SK-N-SH (cell line): ENCODE measurements around the gene PRC1. TPM values are rescaled to one million over a fixed set of nuclear protein-coding genes. Genes with fewer than 3 reads are reported as not detected.

ENCODE experiments used
- CTCF ChIA-PET: fragments of 300-600, 350-600 bp; formaldehyde crosslinking; extraction: SDS; loops from one replicate; lab custom pipeline; 2021; lab: Yijun Ruan, JAX
- POLR2A ChIA-PET: fragments of 350-600 bp; sonication (Branson Sonifier 250); formaldehyde crosslinking; extraction: SDS; loops from one replicate; lab custom pipeline; 2020; ENCODE audit warnings: antibody characterized with exemption, inconsistent platforms; lab: Yijun Ruan, JAX
- DNase-seq: peaks from one replicate; pipeline ENCODE4 v3.0.0; 2012
- H2AFZ ChIP-seq: fragments of 200-600 bp; sonication (generic); 2 replicates; pipeline ENCODE4 v1.8.1; 2016; ENCODE audit warnings: antibody characterized with exemption, mild to moderate bottlenecking, low read depth
- H3F3A ChIP-seq: fragments of 200-600 bp; sonication (generic); replicated peaks from 2 replicates; pipeline ENCODE3; 2016; ENCODE audit warnings: antibody characterized with exemption, mild to moderate bottlenecking; ENCODE audit not compliant: insufficient read depth
- H3K27ac ChIP-seq, 2 experiments: fragments of 200-500 bp in 1 of 2; fragments of 200-600 bp in 1 of 2; sonication (Bioruptor generic) in 1 of 2; sonication (generic), shearing (Covaris generic) in 1 of 2; 2 replicates each; pipeline versions ENCODE4 v1.5.1 to v1.6.1; 2014 to 2016; ENCODE audit warnings: low read depth in 2 of 2, inconsistent platforms in 1 of 2, low read length in 1 of 2, mild to moderate bottlenecking in 1 of 2, mixed read lengths in 1 of 2
- H3K27me3 ChIP-seq: fragments of 200-600 bp; sonication (generic), shearing (Covaris generic); 2 replicates; pipeline ENCODE4 v1.6.1; 2016; ENCODE audit warnings: mixed run types; ENCODE audit not compliant: insufficient read depth
- H3K36me3 ChIP-seq, 2 experiments: fragments of 200-500 bp in 1 of 2; fragments of 200-600 bp in 1 of 2; sonication (Bioruptor generic) in 1 of 2; sonication (generic) in 1 of 2; replicated peaks in 1 of 2; 2 replicates each; pipeline versions ENCODE3 to v1.5.1; 2014 to 2016; ENCODE audit warnings: low read length in 1 of 2, mild to moderate bottlenecking in 1 of 2; ENCODE audit not compliant: insufficient read depth in 2 of 2, control insufficient read depth in 1 of 2
- H3K4me1 ChIP-seq, 2 experiments: fragments of 200-500 bp in 1 of 2; fragments of 200-600 bp in 1 of 2; sonication (Bioruptor generic) in 1 of 2; sonication (generic), shearing (Covaris generic) in 1 of 2; 2 replicates each; pipeline versions ENCODE4 v1.5.1 to v1.6.1; 2014 to 2016; ENCODE audit warnings: low read depth in 1 of 2, low read length in 1 of 2, mixed run types in 1 of 2; ENCODE audit not compliant: insufficient read depth in 2 of 2, control insufficient read depth in 1 of 2
- H3K4me2 ChIP-seq: fragments of 200-600 bp; sonication (generic), shearing (Covaris generic); 2 replicates; pipeline ENCODE4 v1.6.1; 2017; ENCODE audit warnings: mixed run types
- H3K4me3 ChIP-seq, 2 experiments: fragments of 200-500 bp in 1 of 2; fragments of 200-600 bp in 1 of 2; sonication (Bioruptor generic) in 1 of 2; sonication (generic), shearing (Covaris generic) in 1 of 2; 2 replicates each; pipeline versions ENCODE4 v1.5.1 to v1.8.1; 2014 to 2016; ENCODE audit warnings: low read depth in 2 of 2, inconsistent platforms in 1 of 2, low read length in 1 of 2, mild to moderate bottlenecking in 1 of 2, mixed read lengths in 1 of 2, moderate library complexity in 1 of 2
- H3K79me2 ChIP-seq: fragments of 200-600 bp; sonication (generic); 2 replicates; pipeline ENCODE4 v1.8.1; 2017; ENCODE audit warnings: mild to moderate bottlenecking; ENCODE audit not compliant: insufficient read depth
- H3K9ac ChIP-seq: fragments of 200-600 bp; sonication (generic); 2 replicates; pipeline ENCODE4 v1.6.1; 2017; ENCODE audit warnings: mixed run types
- H3K9me2 ChIP-seq: fragments of 200-600 bp; sonication (generic); 2 replicates; pipeline ENCODE4 v1.6.1; 2017; ENCODE audit warnings: mixed run types
- H3K9me3 ChIP-seq: fragments of 200-600 bp; sonication (generic); 2 replicates; pipeline ENCODE4 v1.6.1; 2017; ENCODE audit warnings: mixed run types, mild to moderate bottlenecking, moderate library complexity
- H4K20me1 ChIP-seq: fragments of 200-600 bp; sonication (generic); 2 replicates; pipeline ENCODE4 v1.6.1; 2017; ENCODE audit warnings: mild to moderate bottlenecking, mixed run types; ENCODE audit not compliant: insufficient read depth
- FOXJ3 ChIP-seq: sonication (generic); formaldehyde crosslinking; IDR thresholded peaks from 2 replicates; pipeline ENCODE4 v1.5.1; 2020; ENCODE audit warnings: mild to moderate bottlenecking, missing genetic modification reagents
- GABPA ChIP-seq: IDR thresholded peaks from 2 replicates; pipeline ENCODE4 v1.4.0; 2012; ENCODE audit warnings: low read depth, mild to moderate bottlenecking
- JUND ChIP-seq: IDR thresholded peaks from 2 replicates; pipeline ENCODE4 v1.4.0; 2012
- MEF2A ChIP-seq: IDR thresholded peaks from 2 replicates; pipeline ENCODE4 v1.4.0; 2012; ENCODE audit warnings: low read depth, borderline replicate concordance
- SMC3 ChIP-seq: IDR thresholded peaks from 2 replicates; pipeline ENCODE4 v1.6.1; 2012; ENCODE audit warnings: low read depth, low read length, improper control_type of control experiment
- YY1 ChIP-seq: IDR thresholded peaks from 2 replicates; pipeline ENCODE4 v1.4.0; 2012; ENCODE audit warnings: low read depth, mild to moderate bottlenecking
- WGBS: methylation state at CpG from one replicate; pipeline ENCODE4 v1.1.6; 2017; ENCODE audit warnings: low lambda C conversion rate; 5-methylcytosine and 5-hydroxymethylcytosine counted together
- polyA plus RNA-seq, 3 experiments: library from polyadenylated mRNA; depleted of rRNA; stranded (reverse); fragments of >200 nt; gene quantifications; 2 replicates each; pipeline ENCODE4 v1.2.3, GENCODE V29; 2012
- TF ChIP-seq, protein P1 (sequence below): fragments of 150-350 bp; IDR thresholded peaks from 2 replicates; pipeline ENCODE4 v1.6.1; 2016; ENCODE audit warnings: mild to moderate bottlenecking, low read depth, low read length
- TF ChIP-seq, protein P2 (sequence below): IDR thresholded peaks from 2 replicates; pipeline ENCODE4 v1.4.0; 2012; ENCODE audit warnings: low read depth, borderline replicate concordance

Gene PRC1
- polyA plus RNA-seq, 1 of the 3 experiments (the other 2 are of a cell fraction) = 125 TPM

DNA sequence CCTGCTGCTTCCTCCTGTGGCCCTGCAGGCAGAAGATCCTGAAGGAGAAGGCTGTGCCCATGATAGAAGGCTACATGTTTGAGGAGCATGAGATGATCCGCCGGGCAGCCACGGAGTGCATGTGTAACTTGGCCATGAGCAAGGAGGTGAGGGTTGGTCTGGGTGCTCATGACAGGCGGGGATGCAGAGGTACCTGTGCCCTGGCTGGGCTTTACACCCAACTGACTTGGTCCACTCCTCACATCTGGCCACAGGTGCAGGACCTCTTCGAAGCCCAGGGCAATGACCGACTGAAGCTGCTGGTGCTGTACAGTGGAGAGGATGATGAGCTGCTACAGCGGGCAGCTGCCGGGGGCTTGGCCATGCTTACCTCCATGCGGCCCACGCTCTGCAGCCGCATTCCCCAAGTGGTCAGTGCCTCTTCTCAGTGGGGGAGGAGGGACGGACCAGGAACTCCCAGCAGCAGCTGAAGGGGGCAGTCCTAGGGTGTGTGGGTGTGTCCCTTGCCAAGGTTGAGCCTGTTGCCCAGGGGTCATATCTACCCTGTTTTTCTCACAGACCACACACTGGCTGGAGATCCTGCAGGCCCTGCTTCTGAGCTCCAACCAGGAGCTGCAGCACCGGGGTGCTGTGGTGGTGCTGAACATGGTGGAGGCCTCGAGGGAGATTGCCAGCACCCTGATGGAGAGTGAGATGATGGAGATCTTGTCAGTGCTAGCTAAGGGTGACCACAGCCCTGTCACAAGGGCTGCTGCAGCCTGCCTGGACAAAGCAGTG, 41.2 kb downstream of the PRC1 start:
- H3K9me2 ChIP-seq = no peaks in the 10 kb centered on the region
- no peak overlapping the region for H2AFZ ChIP-seq
- no peak overlapping the region for H3K9ac ChIP-seq
- 98% methylated on average over 6 of the region's 14 CpGs for WGBS
- TF ChIP-seq SMC3 = no peak
- no peak for TF ChIP-seq FOXJ3
- TF ChIP-seq, protein P1, sequence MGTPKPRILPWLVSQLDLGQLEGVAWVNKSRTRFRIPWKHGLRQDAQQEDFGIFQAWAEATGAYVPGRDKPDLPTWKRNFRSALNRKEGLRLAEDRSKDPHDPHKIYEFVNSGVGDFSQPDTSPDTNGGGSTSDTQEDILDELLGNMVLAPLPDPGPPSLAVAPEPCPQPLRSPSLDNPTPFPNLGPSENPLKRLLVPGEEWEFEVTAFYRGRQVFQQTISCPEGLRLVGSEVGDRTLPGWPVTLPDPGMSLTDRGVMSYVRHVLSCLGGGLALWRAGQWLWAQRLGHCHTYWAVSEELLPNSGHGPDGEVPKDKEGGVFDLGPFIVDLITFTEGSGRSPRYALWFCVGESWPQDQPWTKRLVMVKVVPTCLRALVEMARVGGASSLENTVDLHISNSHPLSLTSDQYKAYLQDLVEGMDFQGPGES = no peak
- TF ChIP-seq YY1 = no peak
- H3K4me2 ChIP-seq = no peak overlapping the region
- peaks cover 22% of the 10 kb centered on the region for H3K79me2 ChIP-seq
- ChIA-PET CTCF (interaction anchor here (1.1 to 10.8 kb wide), 5 partner anchors 11 to 98 kb away, joined by 3 to 186 read pairs (median 3); partner anchors contain the start of genes HDDC3 and UNC45A), POLR2A (interaction anchor here (2.6 kb wide), 1 partner anchor 20 kb away, joined by 23 read pairs; the partner anchor contains the start of genes HDDC3 and UNC45A)
- H4K20me1 ChIP-seq = no peaks in the 10 kb centered on the region
- H3K36me3 ChIP-seq = peaks cover 10 to 44% of the 10 kb centered on the region in 2 experiments
- H3F3A ChIP-seq = peaks cover 12% of the 10 kb centered on the region
- no peak overlapping the region for H3K27ac ChIP-seq
- H3K27me3 ChIP-seq = no peaks in the 10 kb centered on the region
- DNase-seq = no peak
- H3K4me3 ChIP-seq = no peak overlapping the region
- no peaks in the 10 kb centered on the region for H3K9me3 ChIP-seq
- H3K4me1 ChIP-seq = peaks cover 0 to 23% of the 10 kb centered on the region in 2 experiments; a peak in 1 of 4 replicates

DNA sequence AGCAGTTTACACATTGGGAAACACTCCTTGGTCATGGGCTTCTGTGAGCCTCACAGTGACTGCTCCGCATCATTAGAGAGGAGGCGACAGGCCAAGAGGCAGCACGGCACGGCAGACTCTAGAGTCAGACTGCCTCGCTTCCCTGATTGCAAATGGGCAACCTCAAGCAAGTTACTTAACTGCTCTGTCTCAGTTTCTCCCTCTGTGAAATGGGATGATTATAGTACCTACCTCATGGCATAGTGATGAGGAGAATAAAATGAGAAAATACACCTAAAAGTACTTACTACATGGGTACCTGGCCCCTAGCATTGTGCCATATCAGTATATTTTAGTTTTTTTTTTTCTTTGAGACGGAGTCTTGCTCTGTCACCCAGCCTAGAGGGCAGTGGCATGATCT, 43.7 kb downstream of the PRC1 start:
- Histone ChIP-seq H3K79me2 (peaks cover 5% of the 10 kb centered on the region), H3K9me2 (no peaks in the 10 kb centered on the region), H3K36me3 (peaks cover 10 to 60% of the 10 kb centered on the region in 2 experiments), H3K4me3 (no peak overlapping the region), H3K27me3 (no peaks in the 10 kb centered on the region), H3K27ac (no peak overlapping the region), H3K4me1 (peaks cover 0 to 5% of the 10 kb centered on the region in 2 experiments; a peak in 1 of 4 replicates), H3K4me2 (no peak overlapping the region), H4K20me1 (no peaks in the 10 kb centered on the region), H3F3A (peaks cover 5% of the 10 kb centered on the region), H3K9ac (no peak overlapping the region), H2AFZ (no peak overlapping the region), H3K9me3 (no peaks in the 10 kb centered on the region)
- CTCF ChIA-PET = no interaction called here
- POLR2A ChIA-PET = no interaction called here
- 93% methylated on average over 6 of the region's 6 CpGs for WGBS
- no peak for DNase-seq
- TF ChIP-seq, protein P2, sequence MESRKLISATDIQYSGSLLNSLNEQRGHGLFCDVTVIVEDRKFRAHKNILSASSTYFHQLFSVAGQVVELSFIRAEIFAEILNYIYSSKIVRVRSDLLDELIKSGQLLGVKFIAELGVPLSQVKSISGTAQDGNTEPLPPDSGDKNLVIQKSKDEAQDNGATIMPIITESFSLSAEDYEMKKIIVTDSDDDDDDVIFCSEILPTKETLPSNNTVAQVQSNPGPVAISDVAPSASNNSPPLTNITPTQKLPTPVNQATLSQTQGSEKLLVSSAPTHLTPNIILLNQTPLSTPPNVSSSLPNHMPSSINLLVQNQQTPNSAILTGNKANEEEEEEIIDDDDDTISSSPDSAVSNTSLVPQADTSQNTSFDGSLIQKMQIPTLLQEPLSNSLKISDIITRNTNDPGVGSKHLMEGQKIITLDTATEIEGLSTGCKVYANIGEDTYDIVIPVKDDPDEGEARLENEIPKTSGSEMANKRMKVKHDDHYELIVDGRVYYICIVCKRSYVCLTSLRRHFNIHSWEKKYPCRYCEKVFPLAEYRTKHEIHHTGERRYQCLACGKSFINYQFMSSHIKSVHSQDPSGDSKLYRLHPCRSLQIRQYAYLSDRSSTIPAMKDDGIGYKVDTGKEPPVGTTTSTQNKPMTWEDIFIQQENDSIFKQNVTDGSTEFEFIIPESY = no peak
- TF ChIP-seq MEF2A = no peak
- TF ChIP-seq GABPA = no peak
- TF ChIP-seq JUND = no peak
